Mesenteric fat pad (tissue), 1 donor: ENCODE results near the gene DLGAP1. TPM values are rescaled to one million over a fixed set of nuclear protein-coding genes. Genes with fewer than 3 reads are reported as not detected.
"Not testable (repeated sequence)": the region's sequence is repeated elsewhere in the genome, so short reads cannot be mapped to it uniquely, and the experiment has no call there.

Experiments used
- DNase-seq: peaks from one replicate; pipeline ENCODE4 v3.0.0-alpha.2; 2020; ENCODE audit warnings: low spot score
- total RNA-seq: library from RNA; stranded (reverse); fragmentation: NEBNext Ultra II Directional; extraction: Animal tissue kit (Norgen Biotek cat#: 25700); gene quantifications from one replicate; pipeline ENCODE4 v1.2.1, GENCODE V29; 2021
- donor health status: DM: yes; HTN: yes; CAD: no.

The DLGAP1 gene
- total RNA-seq, 1 donor from 2014 or later = 4.2 TPM

DNA sequence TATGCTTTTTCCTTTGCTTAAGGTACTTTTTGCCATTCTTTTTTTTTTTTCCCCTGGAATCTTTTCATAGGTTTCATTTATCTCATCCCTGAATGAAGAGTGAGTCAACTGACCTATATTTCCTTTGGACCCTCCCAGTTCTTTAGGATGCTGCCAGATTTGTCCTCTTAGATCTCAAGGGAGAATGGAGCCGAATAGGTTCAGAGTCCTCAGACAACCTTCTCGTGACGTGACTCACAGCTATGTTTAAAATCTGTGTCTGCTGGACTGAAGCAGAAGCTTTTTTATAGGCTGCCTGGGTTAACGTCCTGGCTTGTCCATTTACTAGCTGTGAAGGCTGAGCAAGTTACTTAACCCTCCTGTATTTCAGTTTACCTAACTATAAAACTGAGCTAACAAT is 358.6 kb downstream of the DLGAP1 start:
- DNase-seq = no peak

GRCh38 chr18:4093676-4094075 is 361.4 kb downstream of the DLGAP1 start:
- no peak for DNase-seq

GRCh38 chr18:4084382-4084900 is 370.7 kb downstream of the DLGAP1 start:
- DNase-seq = no peak

- DNase-seq = no peak
These were observed 376.9 kb downstream of the DLGAP1 start for GRCh38 chr18:4078246-4078645.

GRCh38 chr18:4077721-4078120 is 377.4 kb downstream of the DLGAP1 start:
- DNase-seq = no peak

DNA sequence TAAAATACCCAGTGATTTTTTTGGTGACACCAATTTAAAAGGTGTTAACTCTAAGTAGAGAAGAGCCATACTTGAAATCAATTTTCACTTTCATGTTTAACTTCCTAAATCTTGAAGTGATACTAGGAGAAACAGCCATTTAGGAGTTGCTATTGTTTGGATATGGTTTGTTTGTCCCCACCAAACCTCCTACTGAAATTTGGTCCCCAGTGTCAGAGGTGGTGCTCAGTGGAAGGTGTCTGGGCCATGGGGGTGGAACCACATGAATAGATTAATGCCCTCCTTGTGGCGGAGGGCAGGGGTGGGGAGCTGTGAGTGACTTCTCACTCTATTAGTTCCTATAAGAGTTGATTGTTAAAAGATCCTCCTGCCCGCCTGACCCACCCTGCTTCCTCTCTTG is 377.9 kb downstream of the DLGAP1 start:
- DNase-seq = no peak

- no peak for DNase-seq
These were observed 380.5 kb downstream of the DLGAP1 start for GRCh38 chr18:4074647-4075046.

DNA sequence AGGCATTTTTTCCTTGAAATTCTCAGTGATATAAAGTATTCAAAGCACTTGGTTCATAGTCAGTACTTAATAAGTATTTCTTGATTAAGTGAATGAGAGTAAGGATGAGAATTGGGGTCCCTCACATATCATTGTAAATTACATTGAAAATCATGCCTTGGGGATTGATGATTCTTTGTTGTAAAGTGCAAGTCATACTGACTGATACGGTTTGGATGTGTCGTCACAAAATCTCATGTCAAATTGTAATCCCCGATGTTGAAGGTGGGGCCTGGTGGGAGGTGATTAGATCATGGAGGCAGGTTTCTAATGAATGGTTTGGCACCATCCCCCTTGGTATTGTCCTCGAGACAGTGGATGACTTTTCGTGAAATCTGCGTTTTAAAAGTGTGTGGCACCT is 385.9 kb downstream of the DLGAP1 start:
- DNase-seq = no peak

GRCh38 chr18:4068552-4069158 is 386.5 kb downstream of the DLGAP1 start:
- DNase-seq = no peak

- no peak for DNase-seq
These were observed 391.6 kb downstream of the DLGAP1 start for GRCh38 chr18:4063545-4063944.

GRCh38 chr18:4060427-4061281 is 394.5 kb downstream of the DLGAP1 start:
- no peak for DNase-seq

DNA sequence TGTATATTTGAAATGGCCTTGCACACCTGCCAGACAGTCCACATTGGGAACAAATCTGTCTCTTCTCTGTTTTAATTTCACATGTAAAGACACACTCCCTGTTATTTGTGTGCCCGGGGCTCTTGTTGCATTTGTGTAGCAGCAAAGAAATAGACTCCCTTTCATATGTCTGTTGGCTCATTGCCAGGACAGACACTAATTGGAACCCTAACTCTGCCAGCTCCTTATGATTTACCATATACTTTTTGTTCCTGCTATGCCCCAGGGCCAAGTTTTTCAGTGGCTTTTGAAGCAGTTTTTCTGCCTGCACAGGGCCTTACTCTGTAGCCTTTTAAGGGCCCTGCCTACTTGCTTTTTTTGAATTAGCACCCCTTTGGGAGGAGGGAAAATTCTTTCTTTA is 396.9 kb downstream of the DLGAP1 start:
- DNase-seq = no peak

GRCh38 chr18:4040391-4041092 is 414.6 kb downstream of the DLGAP1 start:
- no peak for DNase-seq

DNA sequence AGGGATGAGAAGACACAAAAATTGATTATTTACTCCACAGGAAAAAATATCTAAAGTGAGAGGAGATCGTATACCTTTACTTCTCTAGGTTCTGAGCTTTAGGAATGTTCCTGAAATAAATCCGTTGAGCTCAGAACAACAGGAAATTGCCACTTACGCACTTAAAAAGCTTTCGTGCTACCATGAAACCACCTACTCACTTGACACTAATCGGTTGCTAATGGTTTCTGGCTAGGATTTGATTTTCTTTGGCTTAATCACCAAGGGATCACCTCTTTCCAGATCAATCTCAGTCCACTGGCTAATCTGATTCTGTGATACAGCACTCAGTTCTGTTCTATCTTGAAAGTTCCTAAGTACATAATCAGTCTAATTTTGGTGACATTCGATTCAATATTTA is 419.6 kb downstream of the DLGAP1 start:
- no peak for DNase-seq

GRCh38 chr18:4034815-4035214 is 420.3 kb downstream of the DLGAP1 start:
- DNase-seq = not testable (repeated sequence)

GRCh38 chr18:4026542-4026941 is 428.6 kb downstream of the DLGAP1 start:
- no peak for DNase-seq

DNA sequence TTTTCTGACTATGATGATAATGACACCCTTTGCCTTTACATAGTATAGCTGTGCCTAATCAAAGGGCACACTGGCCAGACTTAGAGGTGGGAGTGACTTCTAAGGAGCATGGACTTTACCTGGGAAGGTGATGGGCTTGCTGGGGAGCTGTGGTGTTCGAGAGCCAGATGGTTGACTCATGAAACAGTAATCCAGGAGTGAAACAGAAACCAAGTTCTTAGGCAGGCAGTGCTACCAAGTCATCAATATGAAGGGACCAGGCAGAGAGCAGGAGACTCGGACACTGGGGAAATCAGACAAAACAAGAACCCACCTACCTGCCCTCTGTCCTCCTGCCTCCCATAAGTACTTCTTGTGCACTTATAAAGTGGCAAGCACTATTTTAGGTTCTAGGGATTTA is 430.4 kb downstream of the DLGAP1 start:
- DNase-seq = no peak

DNA sequence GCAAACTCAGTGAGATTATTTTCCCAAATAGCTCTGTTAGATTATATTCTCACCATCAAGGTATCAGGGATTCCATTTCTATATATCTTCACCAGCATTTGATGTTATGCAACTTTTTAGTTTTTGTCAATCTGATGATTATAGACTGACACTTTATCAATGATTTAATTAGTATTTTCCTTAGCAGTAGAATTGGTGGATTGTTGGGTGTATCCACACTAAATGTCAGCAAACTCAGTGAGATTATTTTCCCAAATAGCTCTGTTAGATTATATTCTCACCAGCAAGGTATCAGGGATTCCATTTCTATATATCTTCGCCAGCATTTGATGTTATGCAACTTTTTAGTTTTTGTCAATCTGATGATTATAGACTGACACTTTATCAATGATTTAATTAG is 432.4 kb downstream of the DLGAP1 start:
- DNase-seq = not testable (repeated sequence)

DNA sequence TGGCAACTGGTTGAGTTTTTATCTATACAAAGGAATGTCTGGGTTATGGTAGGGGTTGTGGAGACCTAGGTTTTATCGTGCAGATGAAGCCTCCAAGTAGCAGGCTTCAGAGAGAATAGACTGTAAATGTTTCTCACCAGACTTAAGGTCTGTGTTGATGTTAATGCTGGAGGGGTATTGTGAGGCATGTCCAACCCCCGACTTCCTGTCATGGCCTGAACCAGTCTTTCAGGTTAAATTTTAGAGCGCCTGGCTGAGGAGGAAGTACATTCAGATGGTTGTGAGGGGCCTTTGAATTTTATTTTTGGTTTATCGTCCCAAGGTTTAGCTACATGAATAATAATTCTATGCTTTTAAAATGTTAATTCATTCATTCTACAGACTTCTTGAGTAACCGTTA is 435.1 kb downstream of the DLGAP1 start:
- no peak for DNase-seq

GRCh38 chr18:4017480-4017879 is 437.6 kb downstream of the DLGAP1 start:
- no peak for DNase-seq

DNA sequence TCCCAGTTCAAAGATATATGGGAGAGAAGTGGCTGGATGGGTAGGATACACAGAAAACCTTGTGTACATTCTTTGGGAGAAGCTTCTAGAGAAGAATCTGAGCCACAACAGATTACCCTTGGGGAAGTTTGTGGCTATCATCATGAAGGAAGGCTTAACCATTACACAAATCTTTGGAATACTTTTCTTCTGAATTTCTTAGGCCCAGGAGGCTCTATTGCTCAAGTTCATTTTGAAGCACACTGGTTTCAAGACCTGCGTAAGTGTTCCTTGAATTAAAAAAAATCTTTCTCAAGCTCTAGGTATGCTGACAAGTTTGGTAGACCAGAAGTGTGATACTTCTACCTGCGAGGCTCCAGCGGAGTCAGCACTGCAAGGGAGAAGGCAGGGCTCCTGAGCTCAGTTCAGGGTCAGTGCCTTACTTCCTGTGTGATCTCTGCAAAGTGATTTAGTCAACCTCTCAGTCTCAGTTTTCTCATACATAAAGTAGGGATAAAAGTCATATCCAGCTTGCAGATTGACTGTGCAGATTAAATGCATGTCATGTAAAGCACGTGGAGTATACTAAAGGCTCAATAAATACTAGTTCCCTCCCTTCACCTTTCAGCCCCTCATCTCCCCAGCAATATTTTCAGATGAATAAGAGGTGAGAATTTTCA is 438.6 kb downstream of the DLGAP1 start:
- no peak for DNase-seq

DNA sequence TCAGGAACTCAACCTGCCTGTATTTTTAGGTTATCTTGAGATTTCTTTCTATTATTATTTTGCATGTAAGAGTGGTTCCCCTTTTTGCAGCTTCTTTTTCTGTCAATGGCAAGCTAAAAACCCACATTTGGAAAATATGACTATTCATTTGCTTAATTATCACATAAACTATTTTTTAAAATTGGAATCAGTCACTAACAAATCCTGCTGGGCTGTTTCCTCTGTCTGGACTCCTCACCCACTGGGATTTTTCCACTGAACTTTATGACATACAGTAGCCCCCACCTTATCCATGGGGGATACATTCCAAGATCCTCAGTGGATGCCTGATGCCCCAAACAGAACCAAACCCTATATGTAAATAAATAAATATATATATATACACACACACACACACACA is 447.3 kb downstream of the DLGAP1 start:
- no peak for DNase-seq
